ENCODE measurements around the gene FIBCD1. TPM values are rescaled to one million over a fixed set of nuclear protein-coding genes. Genes with fewer than 3 reads are reported as not detected.

Gene FIBCD1
- total and polyA plus RNA-seq, 2 of the 8 experiments (the other 6 are each of a cell fraction or from before 2014, with no cell fraction given), result 6.1 to 8.8 TPM

DNA sequence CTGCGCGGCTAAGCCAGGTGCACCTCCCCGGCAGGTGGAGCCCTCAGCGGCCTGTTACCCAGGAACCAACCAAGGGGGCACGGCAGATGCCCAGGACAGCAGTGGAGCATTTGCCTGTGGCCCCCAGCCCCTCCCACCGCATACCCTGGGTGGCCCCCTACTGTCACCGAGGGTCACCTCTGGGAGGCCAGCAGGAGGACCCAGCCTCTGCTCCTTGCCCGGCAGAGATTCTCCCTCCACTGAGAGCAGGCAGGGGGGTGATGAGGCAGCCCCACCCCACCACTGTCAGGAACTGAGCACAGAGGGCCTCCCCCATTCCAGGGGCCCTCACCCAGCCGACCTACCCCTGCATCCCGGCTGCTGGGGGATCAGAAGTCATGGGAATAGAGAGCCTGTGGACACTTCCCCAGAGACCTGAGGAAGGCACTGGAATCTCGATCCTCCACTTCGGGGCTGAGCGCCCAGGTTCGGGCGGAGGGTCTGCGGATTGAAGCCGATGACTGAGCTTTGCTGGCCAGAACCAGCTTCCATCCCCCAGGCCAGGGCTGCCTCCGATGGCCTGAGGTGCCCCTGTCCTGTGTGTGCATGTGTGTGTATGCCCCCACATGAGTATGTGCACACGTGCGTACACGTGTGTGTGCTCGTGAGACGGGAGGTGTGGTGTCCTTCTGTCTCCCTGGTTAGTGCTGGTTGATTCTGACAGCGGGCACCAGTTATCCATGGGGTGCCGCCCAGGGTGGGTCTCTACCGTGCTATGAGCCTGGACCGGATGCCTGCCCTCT, 42.6 kb downstream of the FIBCD1 start, which contains the start of gene QRFP (continued):
- TF ChIP-seq SAP30 (IDR thresholded peaks at IDR 0.05; ENCODE audit: insufficient read depth, insufficient replicate concordance, low read length) (no peak), CHD1 (IDR thresholded peaks at IDR 0.05; ENCODE audit: low read depth, low read length) (no peak), EGR1 (IDR thresholded peaks at IDR 0.05; ENCODE audit: borderline replicate concordance, low read depth, low read length) (no peak), POLR2A (IDR thresholded peaks at IDR 0.05; ENCODE audit: control extremely low read depth in 1 of 2, low read depth in 2 of 2, low read length in 2 of 2) (no peak), ATF2 (IDR thresholded peaks at IDR 0.05; ENCODE audit: low read length) (no peak), SP4 (IDR thresholded peaks at IDR 0.05; ENCODE audit: low read length) (no peak), GABPA (IDR thresholded peaks at IDR 0.05; ENCODE audit: borderline replicate concordance, insufficient read depth, low read length) (no peak)
